Nephron progenitor cell (in vitro differentiated cells): ENCODE data around the gene ADORA1.
A peak's percentile ranks its signal among the peaks of the same experiment; 100 is the strongest.

Source experiments
- DNase-seq: peaks from one replicate; pipeline ENCODE4 v3.0.0; 2021
- H3K27ac Mint-ChIP-seq: 2 replicates; pipeline ENCODE4 v1.8.0; 2021; ENCODE audit warnings: mild to moderate bottlenecking, moderate library complexity, mixed read lengths
- H3K27me3 Mint-ChIP-seq: 2 replicates; pipeline ENCODE4 v1.8.0; 2021; ENCODE audit warnings: mild to moderate bottlenecking, low read depth, mixed read lengths; ENCODE audit not compliant: poor library complexity
- H3K36me3 Mint-ChIP-seq: 2 replicates; pipeline ENCODE4 v1.8.0; 2021; ENCODE audit warnings: low read depth, mixed read lengths
- H3K4me1 Mint-ChIP-seq: 2 replicates; pipeline ENCODE4 v1.8.0; 2021; ENCODE audit warnings: mixed read lengths
- H3K4me3 Mint-ChIP-seq: 2 replicates; pipeline ENCODE4 v1.8.0; 2021; ENCODE audit warnings: mild to moderate bottlenecking, moderate library complexity, mixed read lengths
- H3K9me3 Mint-ChIP-seq: 2 replicates; pipeline ENCODE4 v1.8.0; 2021; ENCODE audit warnings: mild to moderate bottlenecking, moderate library complexity, mixed read lengths
- CTCF ChIP-seq: fragments of 200-600 bp; sonication (generic); IDR thresholded peaks from 2 replicates; pipeline ENCODE4 v1.5.0; 2021; ENCODE audit warnings: antibody characterized with exemption

The ADORA1 gene

GRCh38 chr1:203152158-203153034 is 24.9 kb downstream of the ADORA1 start:
- no peaks in the 10 kb centered on the region for H3K9me3 Mint-ChIP-seq
- DNase-seq = peak; percentile 42
- H3K27ac Mint-ChIP-seq = peak overlapping the region; percentile 94
- TF ChIP-seq CTCF = no peak
- no peaks in the 10 kb centered on the region for H3K36me3 Mint-ChIP-seq
- H3K4me3 Mint-ChIP-seq = peak overlapping the region; percentile 55
- peaks cover 73% of the 10 kb centered on the region for H3K4me1 Mint-ChIP-seq
- H3K27me3 Mint-ChIP-seq = peaks cover 4% of the 10 kb centered on the region

GRCh38 chr1:203153051-203153988 is 25.8 kb downstream of the ADORA1 start:
- Mint-ChIP-seq H3K27ac (peak overlapping the region; percentile 94), H3K4me3 (peak overlapping the region; percentile 55), H3K4me1 (peaks cover 72% of the 10 kb centered on the region), H3K27me3 (peaks cover 8% of the 10 kb centered on the region), H3K36me3 (no peaks in the 10 kb centered on the region), H3K9me3 (peaks cover 3% of the 10 kb centered on the region)
- no peak for DNase-seq
- no peak for TF ChIP-seq CTCF

GRCh38 chr1:203153989-203154821 is 26.7 kb downstream of the ADORA1 start:
- Mint-ChIP-seq H3K4me3 (peak overlapping the region; percentile 55), H3K36me3 (no peaks in the 10 kb centered on the region), H3K9me3 (peaks cover 12% of the 10 kb centered on the region), H3K27ac (peak overlapping the region; percentile 94), H3K27me3 (peaks cover 12% of the 10 kb centered on the region), H3K4me1 (peaks cover 65% of the 10 kb centered on the region)
- DNase-seq = no peak
- no peak for TF ChIP-seq CTCF

- Mint-ChIP-seq H3K9me3 (peaks cover 14% of the 10 kb centered on the region), H3K4me1 (peaks cover 44% of the 10 kb centered on the region), H3K27ac (no peak overlapping the region), H3K27me3 (peaks cover 12% of the 10 kb centered on the region), H3K36me3 (no peaks in the 10 kb centered on the region), H3K4me3 (no peak overlapping the region)
- TF ChIP-seq CTCF = no peak
- no peak for DNase-seq
These were observed 28.8 kb downstream of the ADORA1 start for GRCh38 chr1:203156280-203156679.

GRCh38 chr1:203158423-203158822 is 30.9 kb downstream of the ADORA1 start:
- H3K27ac Mint-ChIP-seq = no peak overlapping the region
- H3K36me3 Mint-ChIP-seq = no peaks in the 10 kb centered on the region
- H3K4me1 Mint-ChIP-seq = peaks cover 28% of the 10 kb centered on the region
- DNase-seq = no peak
- H3K4me3 Mint-ChIP-seq = no peak overlapping the region
- peaks cover 14% of the 10 kb centered on the region for H3K9me3 Mint-ChIP-seq
- peaks cover 16% of the 10 kb centered on the region for H3K27me3 Mint-ChIP-seq
- TF ChIP-seq CTCF = no peak
